ENCODE data around the gene WDR33.

GRCh38 chr2:127847931-127848330 is 37.0 kb upstream of the WDR33 start:
- TF ChIP-seq CTCF (IDR thresholded peaks at IDR 0.05; ENCODE audit: low read depth, low read length) (no peak), EZH2phosphoT487 (IDR thresholded peaks at IDR 0.05; ENCODE audit: low read depth) (no peak)

Measured in OCI-LY3 (cell line).